Fibroblast of skin of left quadriceps (primary cell): Measurements from ENCODE around the gene TNFAIP1.
A peak's percentile ranks its signal among the peaks of the same experiment; 100 is the strongest.
"Not testable (repeated sequence)": the region's sequence is repeated elsewhere in the genome, so short reads cannot be mapped to it uniquely, and the experiment has no call there.

Experiments
- DNase-seq, 2 experiments: peaks; one replicate each; pipeline ENCODE4 v3.0.0-alpha.2; 2013; ENCODE audit warnings: low read depth in 2 of 2

The TNFAIP1 gene, protein sequence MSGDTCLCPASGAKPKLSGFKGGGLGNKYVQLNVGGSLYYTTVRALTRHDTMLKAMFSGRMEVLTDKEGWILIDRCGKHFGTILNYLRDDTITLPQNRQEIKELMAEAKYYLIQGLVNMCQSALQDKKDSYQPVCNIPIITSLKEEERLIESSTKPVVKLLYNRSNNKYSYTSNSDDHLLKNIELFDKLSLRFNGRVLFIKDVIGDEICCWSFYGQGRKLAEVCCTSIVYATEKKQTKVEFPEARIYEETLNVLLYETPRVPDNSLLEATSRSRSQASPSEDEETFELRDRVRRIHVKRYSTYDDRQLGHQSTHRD

DNA sequence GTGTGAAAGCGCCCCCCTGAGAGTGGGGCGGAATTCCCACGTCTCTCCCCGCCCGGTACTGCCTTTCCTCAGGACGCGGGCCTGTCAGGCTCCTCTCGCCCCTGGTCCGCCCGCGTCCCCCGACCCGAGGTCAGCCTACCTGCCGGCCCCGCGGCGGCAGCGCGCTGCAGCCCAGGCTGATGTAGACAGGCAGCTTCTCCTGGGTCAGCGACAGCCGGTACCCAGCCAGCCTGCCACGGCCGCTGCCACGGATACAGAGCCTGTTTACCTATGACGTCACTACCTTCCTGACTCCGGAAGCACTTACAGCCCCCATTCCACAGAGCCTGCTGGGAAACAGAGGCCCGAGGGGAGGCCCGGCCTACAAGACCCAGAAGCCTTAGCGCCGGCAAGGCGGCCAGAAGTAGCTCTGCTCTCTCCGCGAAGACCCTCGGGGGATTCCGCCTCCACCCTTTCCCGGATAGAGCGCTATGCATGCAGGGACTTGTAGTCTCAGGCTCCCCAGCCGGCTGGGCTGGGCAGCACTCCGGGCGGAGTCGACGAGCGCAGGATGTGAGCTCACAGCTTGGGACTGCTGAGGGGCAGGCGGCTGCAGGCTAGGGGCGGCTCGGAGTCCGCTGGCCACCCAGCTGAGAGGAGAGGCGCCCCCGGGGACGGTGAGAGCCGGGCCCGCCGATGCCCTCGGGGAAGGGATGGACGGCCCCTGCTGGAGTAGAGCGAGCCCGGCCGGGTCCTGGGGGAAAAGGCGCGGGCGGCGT is at the start of gene TNFAIP1, which contains the start of gene IFT20:
Gene TNFAIP1, plus strand, starts transcription at position 561 of the 758 bp plus-strand sequence. CDS start 3,761 bp downstream, outside the sequence.
Gene IFT20, minus strand, starts transcription at position 272 of the 758 bp plus-strand sequence. CDS start 3,487 bp downstream, outside the sequence.
- DNase-seq: peak; percentile 99 to 100

DNA sequence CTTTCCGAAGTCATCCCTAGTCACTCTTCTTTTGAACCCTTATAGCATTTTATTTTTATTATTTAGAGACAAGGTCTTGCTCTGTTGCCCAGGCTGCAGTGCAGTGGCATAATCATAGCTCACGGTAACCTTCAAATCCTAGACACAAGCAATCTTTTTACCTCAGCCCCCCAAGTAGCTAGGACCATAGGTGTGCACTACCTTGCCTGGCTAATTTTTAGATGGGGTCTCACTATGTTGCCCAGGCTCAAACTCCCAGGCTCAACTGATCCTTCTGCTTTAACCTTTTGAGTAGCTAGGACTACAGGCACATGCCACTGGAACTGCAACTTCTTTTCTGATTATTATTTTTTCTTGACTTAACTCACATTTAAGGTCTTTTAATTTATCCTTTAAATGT is 49.6 kb upstream of the TNFAIP1 start:
- DNase-seq: no peak

DNA sequence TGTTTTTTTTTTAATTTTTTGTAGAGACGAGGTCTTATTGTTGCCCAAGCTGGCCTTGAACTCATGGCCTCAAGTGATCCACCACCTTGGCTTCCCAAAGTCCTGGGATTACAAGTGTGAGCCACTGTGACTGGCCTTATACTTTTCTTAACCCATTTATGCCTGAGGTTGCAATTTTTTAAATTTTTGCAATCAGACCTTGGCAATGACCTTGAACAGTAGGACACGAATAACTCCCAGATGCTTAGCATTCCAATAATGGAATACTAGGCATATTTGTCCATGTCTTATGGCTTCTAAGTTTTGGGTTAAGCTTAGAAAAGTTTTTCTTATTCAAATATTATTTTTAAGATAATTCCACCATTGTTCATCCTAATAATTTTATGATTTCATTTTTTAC is 44.9 kb upstream of the TNFAIP1 start:
- DNase-seq: no peak

DNA sequence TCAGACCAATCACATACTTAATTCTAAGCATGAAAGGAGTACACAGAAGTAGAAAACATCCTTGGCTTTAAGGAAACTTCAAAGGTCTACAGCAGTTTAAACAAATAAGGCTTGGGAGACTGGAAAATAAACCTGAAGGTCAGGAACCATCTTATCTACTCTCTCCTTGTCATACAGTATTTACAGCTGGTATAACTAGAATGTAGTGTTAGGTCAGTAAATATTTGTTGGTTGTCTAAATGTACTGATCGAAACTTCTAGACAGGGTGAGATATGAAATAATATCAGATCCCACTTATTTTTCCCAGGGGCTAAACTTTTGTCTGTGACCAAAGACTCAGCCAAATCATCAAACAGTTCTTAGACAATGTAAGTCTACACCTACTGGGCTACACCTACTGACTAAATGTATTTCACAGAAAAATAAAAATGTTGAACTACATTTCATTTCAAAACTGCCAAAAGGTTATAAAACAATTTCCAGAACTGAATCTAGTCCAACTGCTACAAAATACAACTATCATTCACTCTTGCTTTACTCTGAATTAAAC is 43.7 kb upstream of the TNFAIP1 start:
- DNase-seq: no peak

DNA sequence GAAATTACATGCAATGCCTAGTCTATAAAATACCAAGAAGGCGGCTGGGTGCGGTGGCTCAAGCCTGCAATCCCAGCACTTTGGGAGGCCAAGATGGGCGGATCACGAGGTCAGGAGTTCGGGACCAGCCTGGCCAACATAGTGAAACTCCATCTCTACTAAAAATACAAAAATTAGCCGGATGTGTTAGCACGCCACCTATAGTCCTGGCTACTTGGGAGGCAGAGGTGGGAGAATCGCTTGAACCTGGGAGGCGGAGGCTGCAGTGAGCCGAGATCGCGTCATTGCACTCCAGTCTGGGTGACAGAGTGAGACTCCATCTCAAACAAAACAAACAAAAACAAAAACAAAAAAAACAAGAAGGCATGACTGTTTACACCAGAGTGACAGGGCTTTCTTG is 42.7 kb upstream of the TNFAIP1 start:
- DNase-seq: not testable (repeated sequence)

DNA sequence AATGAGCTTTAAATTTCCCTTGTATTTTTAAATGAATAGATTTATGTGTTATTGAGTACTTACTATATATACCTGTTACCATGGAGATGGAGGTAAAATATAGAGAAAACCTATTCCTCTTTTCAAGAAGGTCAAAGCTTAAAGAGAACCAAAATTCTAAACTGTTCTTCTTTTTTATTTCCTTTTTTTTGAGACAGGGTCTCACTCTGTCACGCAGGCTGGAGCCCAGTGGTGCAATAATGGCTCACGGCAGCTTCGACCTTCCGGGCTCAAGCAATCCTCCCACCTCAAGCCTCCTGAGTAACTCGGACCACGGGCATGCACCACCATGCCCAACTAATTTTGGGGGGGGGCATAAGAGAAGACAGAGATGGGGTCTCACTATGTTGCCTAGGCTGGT is 41.6 kb upstream of the TNFAIP1 start:
- no peak for DNase-seq

DNA sequence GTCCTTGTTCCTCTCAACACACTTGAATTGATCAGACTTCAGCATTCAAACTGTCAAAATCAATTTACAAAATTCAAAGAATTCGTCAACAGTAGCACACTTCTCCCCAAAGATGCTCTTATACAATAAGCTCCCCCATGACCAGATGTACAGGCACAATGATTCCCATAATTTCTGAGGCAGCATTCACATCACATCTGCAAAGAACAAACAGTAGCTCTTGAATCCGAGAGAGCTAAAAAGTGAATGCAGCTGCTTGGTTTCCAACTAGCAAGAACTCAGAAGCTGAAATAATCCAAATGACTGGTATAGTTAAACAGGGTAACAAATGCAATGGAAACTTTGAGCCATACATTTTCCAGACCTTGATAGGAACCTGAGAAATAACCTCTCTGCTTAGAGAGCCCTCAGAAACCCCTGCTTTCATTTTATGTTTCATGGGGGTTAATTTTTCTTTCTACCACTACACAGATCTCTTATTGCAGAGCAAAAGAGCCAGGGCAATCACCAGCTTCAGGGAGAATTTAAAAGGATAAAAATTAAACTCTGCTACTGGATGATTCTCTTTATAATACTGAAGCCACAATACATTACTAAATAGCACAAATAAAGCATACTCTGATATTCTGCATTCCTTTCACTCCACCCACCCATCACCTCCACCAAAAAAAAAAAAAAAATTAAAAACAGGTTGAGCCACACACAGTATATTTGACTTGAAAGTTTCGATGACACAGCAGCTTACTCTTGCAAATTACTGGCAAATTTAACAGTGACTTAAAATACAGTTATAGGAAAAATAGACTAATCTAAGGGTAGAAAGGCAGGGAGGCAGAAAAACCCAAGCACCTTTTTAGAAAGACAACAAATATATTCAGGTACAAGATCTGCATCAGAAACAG is 39.6 kb upstream of the TNFAIP1 start:
- no peak for DNase-seq

DNA sequence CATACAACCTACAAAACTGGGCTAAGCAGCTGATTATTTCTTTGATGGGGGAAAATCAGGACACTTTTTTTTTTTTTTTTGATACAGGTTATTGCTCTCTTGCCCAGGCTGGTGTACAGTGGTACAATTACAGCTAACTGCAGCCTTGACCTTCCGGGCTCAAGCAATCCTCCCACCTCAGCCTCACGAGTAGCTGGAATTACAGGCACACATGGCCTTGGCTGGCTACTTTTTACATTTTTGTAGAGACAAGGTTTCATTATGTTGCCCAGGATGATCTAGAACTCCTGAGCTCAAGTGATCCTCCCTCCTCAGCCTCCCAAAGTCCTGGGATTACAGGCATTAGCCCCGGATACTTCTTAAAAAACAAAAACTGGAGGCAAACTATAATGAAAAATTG is 37.1 kb upstream of the TNFAIP1 start:
- no peak for DNase-seq

DNA sequence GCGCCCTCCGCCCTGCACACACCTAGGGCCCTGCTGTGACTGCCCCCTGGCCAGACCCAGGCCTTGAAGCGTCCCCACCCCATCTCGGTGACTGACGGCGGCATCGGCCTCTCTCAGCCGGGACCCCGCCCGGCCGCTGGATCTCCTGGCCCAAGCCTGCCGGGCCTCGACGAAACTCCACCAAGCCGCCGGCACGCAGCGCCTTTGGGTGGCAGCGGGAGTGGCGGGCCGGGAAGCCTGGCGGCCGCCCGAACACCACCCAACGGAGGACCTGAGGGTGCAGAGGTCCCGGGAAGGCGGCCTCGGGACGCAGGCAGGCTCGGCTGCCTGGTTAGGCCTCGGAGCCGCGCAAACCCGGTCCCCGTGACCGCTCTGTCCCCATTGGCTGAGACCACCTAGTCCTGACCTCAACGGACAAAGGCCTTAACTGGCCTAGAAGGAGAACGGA is 28.6 kb upstream of the TNFAIP1 start:
- no peak for DNase-seq

DNA sequence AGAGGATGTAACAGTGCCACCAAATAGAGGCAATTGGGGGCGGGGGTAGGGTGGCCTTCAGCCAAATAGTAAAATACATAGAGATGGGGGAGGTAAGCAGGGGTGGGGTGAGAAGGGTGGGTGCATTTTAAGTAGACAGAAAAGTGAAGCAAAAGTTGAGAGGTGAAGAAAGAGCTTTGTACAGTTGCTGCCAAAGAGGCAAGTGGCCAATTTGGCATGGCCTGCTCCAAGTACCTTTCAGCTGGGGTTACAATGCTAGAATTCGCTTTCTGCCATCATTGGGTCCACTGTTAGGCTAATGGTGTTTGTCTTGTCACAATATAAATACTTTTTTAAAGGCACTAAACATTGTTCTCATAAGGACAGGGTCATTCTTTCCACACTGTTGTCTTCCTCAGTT is 21.7 kb upstream of the TNFAIP1 start:
- DNase-seq: no peak

DNA sequence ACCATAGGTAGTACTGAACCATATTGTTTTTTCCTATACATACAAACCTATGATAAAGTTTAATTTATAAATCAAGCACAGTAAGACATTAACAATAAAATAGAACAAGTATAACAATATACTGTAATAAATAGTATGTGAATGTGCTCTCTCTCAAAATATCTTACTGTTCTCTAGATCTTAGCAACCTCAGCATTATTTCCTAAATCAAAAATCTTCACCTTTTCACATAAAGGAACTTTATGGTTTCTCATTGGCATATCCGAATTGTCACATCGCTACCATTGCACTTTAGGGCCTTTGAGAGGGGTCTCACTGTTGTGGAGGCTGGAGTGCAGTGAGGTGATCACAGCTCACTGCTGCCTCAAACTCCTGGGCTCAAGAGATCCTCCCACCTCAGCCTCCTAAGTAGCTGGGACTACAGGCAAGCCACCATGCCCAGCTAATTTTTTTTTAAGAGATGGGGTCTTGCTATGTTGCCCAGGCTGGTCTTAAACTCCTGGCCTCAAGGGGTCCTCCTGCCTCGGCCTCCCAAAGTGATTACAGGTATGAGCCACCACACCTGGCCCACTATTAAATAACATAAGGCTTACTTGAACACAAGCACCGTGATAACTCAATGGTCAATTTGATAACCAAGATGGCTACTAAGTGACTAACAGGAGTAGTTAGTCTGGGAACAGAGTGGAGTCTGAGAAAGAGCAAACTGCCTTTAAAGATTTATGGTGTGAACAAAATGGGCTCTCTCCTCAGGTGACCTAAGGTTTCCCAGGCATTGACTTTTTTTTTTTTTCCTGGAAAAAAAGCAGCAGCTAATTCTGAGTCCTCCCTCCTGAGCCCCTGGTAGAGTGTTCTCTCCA is 19.5 kb upstream of the TNFAIP1 start:
- no peak for DNase-seq

DNA sequence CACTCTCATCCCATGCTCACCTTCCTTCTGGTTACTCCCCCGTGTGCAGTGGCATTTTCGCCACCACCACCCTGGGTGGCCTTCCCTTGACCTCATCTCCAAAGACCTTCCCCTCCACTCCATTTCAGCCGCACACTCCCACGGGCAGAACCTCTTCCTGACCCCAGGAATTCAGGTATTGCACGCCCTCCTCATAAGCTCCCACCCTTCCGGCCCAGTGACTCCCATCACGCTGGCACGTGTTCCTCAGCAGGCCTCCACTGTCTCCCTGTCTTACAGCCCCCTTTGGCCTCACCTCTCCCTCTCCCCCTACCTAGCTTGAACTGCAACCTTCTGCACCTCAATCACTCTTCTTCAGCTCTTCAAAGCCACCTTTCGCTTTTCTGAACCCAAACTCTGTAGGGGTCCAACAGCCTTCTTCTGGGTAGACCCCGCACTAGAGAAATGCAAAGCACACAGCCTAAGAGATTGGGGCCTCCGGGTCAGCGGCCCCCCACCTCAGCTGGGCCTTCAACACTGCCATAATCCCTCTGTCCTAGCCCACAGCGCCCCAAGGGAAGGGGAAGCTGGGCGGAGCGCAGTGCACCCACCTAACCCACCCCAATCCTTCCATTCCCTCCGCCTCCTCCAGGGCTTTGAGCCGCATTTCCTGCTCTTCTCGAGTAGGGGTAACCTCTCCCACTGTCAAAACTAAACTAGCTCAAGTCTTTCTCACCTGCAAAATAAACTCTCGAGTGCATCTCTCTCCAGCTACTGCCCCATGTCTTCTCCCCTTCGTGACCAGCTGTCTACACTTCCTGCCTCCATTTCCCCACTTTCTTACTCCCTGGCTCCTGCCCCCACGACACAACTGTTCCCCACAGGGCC is 18.2 kb upstream of the TNFAIP1 start:
- no peak for DNase-seq

DNA sequence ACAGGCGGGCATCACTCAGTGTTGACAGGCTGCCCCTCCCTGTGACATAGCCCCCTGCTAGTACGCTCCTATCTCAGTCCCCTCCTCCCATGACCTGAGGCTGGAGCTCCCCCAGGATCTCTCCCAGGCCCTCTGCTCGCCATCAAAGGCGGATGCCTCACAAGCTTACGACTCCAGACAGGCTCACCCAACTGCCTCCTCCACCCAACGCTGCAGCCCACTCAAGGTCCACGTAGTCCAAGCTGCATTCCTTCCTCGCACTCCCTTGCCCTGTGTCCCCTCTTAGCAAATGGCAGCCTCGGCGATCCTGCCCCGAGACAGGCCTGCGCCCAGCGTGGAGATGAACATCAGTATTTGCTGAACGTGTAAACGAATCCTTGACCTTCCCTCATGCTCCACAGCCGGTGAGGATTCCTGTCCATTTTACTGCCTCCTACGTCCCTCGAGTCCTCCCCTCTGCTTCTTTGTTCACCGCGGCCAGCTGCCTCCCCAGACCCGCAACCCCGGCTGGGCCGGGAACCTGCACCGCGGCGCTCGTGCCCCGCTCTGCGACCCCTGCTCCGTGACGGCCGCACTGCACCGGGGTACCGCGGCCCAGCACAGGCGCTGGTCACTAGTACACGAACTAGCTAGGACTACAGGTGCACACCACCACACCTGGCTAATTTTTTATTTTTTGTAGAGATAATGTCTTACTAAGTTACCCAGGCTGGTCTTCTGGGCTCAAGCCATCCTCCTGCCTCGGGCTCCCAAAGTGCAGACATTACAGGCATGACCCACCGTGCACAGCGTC is 17.4 kb upstream of the TNFAIP1 start:
- no peak for DNase-seq

DNA sequence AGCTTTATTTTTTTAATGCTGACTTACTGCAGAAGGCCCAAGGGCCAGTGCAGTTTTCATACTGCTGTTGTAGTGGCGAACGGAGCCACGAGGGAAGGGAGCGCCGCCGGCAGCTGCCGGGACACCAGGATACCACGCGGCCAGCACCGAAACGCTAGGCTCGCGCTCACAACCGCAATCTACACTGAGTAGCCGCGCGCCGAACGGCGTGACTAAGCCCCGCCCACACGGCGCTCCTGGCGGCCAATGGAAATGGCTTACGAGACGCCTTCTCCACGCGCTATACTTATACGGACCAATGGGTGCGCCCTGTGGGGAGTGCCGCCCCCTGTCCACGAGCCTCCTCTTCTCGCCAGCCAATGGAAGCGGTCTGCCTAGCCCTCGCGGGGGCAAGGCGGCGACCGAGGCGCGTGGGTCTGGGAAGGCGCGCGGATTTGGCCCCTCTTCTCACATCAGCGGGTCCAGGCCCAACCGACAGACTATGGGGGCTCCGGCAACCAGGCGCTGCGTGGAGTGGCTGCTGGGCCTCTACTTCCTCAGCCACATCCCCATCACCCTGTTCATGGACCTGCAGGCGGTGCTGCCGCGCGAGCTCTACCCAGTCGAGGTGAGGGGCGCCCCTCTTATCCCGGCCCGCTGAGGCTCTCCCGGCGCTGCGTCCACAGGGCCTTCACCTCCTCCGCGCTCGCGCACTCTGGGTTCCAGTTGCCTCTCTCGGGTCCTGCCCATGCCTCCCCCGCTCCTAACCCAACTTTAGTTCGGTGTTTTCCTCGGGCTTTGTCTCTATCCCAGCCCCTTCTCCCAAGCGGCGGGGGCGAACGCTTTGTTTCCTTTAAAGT is 16.6 kb upstream of the TNFAIP1 start, which contains the start of gene TMEM97:
Gene TMEM97, plus strand, starts transcription at position 442 of the 839 bp plus-strand sequence. Its CDS starts 40 bp downstream, at position 482.
- DNase-seq: peak; percentile 89 to 91

DNA sequence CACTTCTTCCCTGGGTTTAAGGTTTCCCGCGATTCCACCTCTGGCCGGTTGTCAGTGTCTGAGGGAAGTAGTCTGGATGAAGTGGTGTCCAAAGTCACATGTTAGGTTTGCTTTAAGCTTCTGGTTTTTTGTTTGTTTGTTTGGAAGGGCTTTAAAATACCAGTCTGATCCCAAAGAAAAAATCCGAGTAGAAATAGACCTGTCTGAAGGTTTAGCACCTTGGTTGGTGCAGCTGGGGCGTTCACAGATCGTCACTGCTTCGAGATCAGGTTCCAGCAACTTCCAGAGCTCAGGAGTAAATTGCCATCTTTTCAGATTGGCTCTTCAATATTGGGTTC is 16.0 kb upstream of the TNFAIP1 start:
- DNase-seq: no peak

DNA sequence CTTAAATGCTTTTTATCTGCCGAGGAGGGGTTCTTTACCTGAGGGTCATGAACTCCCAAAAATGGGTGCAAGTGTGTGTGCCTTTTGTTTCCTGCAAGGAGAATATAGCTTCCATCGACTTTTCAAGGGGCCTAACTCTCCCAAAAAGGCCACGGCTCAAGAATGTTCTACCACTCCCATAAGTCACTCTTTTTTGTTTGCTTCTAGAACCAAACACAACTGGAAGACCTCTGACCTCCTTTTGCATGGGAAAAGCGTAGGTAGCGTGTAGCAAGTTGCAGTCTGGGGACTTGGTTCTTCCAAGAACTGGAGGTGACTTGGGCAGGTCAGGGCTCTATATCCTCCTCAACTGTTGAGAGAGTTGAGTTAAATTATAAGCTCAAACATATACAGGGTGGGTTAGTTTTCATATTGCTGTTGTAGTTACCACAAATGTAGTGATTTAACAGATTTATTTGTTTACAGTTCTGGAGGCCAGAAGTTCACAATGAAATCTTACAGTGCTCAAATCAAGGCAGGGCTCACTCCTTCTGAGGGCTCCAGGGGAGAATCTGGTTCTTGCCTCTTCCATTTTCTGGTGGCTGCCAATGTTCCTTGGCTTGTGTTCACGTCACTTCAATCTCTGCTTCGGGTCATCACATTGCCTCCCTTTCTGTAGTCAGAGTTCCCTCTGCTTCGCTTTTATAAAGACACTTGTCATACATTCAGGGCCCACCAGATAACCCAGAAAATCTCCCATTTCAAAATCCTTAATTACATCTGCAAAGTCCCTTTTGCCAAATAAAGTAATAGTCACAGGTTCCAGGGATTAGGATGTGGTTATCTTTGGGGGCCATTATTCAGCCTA is 15.1 kb upstream of the TNFAIP1 start:
- DNase-seq: no peak

DNA sequence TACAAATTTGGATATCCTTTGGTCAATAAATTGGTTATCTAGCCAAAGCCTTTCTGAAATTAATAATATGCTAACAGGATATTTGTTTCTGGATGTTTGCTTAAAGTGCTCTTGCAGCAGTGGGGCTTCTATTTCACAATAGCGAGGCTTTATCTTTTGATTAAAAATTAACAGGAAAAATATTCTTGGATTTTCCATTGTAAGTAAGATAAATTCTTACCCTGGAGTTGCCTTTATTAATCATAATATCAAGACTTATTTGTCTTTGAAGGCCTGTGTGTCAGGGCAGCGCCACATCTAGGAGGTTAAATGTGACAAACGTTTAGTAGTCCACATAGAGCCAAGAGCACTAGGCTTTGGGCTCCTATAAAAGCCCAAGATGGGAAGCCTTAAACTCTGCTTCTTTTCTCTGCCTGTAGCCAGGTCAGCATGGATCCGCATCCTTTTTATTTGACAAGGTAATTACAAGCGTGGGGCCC is 11.3 kb upstream of the TNFAIP1 start:
- DNase-seq: no peak
